Activated CD8-positive, alpha-beta memory T cell treated with anti-CD3 and anti-CD28 coated beads for 4 hours (primary cell): ENCODE measurements around the gene CYP4F8.
"Not testable (repeated sequence)": the region's sequence is repeated elsewhere in the genome, so short reads cannot be mapped to it uniquely, and the experiment has no call there.

Experiments used
- DNase-seq, 2 donors: peaks; one replicate each; pipeline ENCODE4 v3.0.0-alpha.2; 2020; ENCODE audit warnings: low read depth in 2 of 2

The CYP4F8 gene

GRCh38 chr19:15614507-15615379, at the start of gene CYP4F8:
Gene CYP4F8 (plus strand): TSS chr19:15615218. CDS start chr19:15615617, 399 bp downstream.
- no peak for DNase-seq

- no peak for DNase-seq
Measured at GRCh38 chr19:15570420-15570819, 44.6 kb upstream of the CYP4F8 start.

DNA sequence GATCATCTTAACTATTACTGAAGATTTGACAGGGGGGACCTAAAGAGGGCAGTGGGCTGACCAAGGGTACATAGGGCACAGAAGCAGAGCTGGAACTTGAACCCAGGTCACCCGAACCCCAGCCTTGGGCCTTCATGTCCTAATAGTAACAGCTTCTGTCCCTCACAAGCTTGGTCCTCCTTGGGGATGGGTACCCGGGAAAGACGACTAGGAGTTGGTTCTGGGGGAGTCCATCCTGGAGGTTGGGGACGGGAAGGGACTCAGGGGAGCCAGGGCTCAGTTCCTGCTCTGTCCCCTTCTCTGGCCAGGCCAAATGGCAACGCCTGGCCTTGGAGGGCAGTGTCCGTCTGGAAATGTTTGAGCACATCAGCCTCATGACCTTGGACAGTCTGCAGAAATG, 39.6 kb upstream of the CYP4F8 start:
- DNase-seq: no peak

DNA sequence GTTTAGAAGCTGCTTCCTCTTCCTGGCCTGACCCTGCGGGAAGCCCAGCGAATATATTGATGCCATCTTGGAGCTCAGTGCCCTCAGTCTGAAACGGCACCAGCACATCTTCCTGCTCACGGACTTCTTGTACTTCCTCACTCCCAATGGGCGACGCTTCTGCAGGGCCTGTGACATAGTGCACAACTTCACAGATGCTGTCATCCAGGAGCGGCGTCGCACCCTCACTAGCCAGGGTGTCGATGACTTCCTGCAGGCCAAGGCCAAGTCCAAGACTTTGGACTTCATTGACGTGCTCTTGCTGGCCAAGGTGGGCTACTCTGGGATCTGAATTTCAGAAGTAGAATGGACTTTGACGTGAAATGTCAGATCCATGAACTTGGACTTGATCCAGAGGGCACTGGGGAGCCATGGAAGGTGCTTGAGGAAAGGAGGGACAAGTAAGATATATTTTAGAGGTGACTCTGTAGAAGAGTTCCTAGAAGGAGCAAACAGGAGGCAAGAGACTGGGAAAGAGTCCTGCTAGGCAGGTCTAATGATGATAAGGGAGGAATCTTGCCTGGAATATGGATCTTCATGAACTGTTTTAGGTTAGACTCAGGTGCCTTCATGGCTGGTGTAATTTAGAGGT, 38.4 kb upstream of the CYP4F8 start:
- DNase-seq: no peak

- DNase-seq: no peak
Measured at GRCh38 chr19:15577184-15577771, 37.7 kb upstream of the CYP4F8 start.

DNA sequence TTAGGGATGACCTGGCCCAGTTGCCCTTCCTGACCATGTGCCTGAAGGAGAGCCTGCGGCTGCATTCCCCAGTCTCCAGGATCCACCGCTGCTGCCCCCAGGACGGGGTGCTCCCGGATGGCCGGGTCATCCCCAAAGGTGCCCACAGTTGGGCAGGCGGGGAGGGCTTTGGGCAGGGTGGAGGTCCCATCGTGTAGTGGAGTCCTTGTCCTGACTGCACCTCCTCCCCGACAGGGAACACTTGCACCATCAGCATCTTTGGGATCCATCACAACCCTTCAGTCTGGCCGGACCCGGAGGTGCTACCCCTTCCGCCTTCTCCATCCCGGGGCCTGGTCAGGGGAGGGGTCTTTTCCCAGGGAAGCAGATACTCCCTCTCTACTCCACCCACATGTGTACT, 31.7 kb upstream of the CYP4F8 start:
- no peak for DNase-seq

DNA sequence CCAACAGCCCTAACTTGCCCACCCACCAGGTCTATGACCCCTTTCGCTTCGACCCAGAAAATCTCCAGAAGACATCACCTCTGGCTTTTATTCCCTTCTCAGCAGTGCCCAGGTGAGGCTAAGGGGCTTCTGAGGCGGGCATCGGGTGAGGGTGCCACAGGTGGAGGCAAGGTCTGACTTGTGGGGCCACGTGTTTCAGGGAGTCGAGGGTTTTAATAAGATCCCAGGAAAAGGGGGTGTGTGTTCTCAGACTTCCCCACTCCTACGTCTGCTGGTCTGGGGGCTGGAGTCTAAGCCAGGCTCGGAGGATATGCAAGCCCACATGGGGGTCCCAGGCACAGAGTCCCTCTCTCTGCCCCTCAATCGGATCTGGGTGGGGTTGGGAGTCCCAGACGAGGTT, 30.9 kb upstream of the CYP4F8 start:
- no peak for DNase-seq

- peak; percentile 62 to 69 for DNase-seq
Measured at GRCh38 chr19:15584541-15585115, 30.4 kb upstream of the CYP4F8 start.

DNA sequence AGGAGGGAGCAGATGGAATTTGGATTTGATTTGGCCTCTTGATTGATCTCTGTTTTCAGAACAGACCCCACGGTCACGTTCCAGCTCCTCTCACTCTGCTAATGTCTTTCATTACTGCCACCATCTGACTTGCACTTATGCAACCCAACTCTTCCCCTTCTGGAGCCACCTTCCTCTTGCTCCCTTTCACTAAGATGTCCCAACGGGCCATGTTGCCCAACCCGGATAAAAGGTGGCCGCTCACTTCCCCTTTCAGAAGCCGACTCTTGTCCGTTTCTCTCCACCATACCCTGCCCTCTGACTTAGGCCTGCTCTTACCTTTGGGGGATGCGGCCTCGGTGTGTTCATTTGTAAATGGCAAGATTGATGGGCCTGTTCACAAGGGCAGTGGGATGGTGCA, 27.4 kb upstream of the CYP4F8 start:
- no peak for DNase-seq

- no peak for DNase-seq
Measured at GRCh38 chr19:15588265-15588664, 26.8 kb upstream of the CYP4F8 start.

DNA sequence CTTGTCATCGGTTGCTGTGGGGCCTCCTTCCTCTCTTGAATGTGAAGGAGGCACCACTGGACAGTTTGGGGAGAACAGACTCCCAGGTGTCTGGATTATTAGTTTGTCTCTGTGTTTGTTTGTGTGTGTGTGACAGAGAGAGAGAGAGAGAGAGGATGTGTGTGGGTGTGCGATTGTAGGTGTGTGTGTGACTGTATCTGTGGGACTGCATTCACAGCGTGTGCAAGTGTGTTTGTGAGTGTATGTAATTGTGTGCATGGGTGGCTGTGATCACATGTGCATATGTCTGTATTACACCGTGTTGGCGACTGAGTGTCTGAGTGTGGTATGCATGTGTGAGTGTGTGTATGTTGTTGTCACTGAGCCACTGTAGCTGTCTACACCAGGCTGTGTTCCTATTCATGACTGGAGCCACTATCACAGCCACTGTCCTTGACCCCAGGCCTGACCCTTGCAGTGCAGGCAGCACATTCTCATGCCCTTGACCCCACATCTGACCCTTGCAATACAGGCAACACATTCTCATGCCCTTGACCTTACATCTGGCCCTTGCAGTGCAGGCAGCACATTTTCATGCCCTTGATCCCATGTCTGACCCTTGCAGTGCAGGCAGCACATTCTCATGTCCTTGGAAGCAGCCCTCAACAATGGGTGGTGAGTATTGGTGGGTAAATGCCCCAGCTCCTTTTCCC, 25.1 kb upstream of the CYP4F8 start:
- DNase-seq: no peak

GRCh38 chr19:15591796-15592195, 23.2 kb upstream of the CYP4F8 start:
- DNase-seq: no peak

- DNase-seq: not testable (repeated sequence)
Measured at GRCh38 chr19:15592506-15592905, 22.5 kb upstream of the CYP4F8 start.

- not testable (repeated sequence) for DNase-seq
Measured at GRCh38 chr19:15593766-15594165, 21.3 kb upstream of the CYP4F8 start.

DNA sequence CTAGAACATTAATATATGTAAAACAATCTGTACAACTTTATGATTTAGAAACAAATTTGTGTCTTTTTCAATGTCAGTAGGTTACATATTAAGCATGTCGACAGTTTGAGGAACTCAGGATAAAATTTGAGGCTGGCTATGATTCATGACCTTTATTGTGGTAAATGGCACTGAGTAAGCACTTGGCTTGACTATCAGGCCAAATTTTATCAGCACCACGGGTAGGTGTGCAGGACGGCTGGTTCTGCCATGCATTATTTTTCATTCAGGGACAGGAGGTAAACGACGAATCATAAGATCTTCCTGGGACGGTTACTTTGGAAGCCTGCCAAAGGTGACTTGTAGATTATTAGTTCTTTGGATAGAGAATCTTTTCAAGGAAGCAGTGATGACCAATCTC, 19.9 kb upstream of the CYP4F8 start:
- no peak for DNase-seq

GRCh38 chr19:15607978-15608925, 6.8 kb upstream of the CYP4F8 start:
- DNase-seq: not testable (repeated sequence)

GRCh38 chr19:15609261-15609660, 5.8 kb upstream of the CYP4F8 start:
- no peak for DNase-seq

- DNase-seq: no peak
Measured at GRCh38 chr19:15612342-15612741, 2.7 kb upstream of the CYP4F8 start.

GRCh38 chr19:15613338-15613737, 1.7 kb upstream of the CYP4F8 start:
- no peak for DNase-seq

GRCh38 chr19:15615526-15615925, 508 bp downstream of the CYP4F8 start:
- no peak for DNase-seq

GRCh38 chr19:15616183-15616582, 1.2 kb downstream of the CYP4F8 start:
- no peak for DNase-seq
